Measurements from ENCODE around the gene CDH4. TPM values are rescaled to one million over a fixed set of nuclear protein-coding genes. Genes with fewer than 3 reads are reported as not detected.

The CDH4 gene
- total RNA-seq, 1 experiment from 2014 or later = 5.3 TPM

GRCh38 chr20:61562897-61563504 lies 310.9 kb downstream of the CDH4 start:
- no peaks in the 10 kb centered on the region for H3K9me3 Mint-ChIP-seq
- peaks cover 44% of the 10 kb centered on the region for H3K4me1 Mint-ChIP-seq
- POLR2A ChIA-PET = no interaction called here
- H3K27ac Mint-ChIP-seq = no peak overlapping the region
- no peak overlapping the region for H3K4me3 Mint-ChIP-seq
- no peak for TF ChIP-seq SOX15 (CRISPR knock-in tag; IDR thresholded peaks at IDR 0.05)
- TF ChIP-seq FOXK1 (CRISPR knock-in tag; IDR thresholded peaks at IDR 0.05) = no peak
- no peak for TF ChIP-seq E2F1 (CRISPR knock-in tag; IDR thresholded peaks at IDR 0.05)
- TF ChIP-seq PRDM15 (CRISPR knock-in tag; IDR thresholded peaks at IDR 0.05) = no peak
- TF ChIP-seq ATF1 (CRISPR knock-in tag; IDR thresholded peaks at IDR 0.05) = no peak
- TF ChIP-seq CTCF (IDR thresholded peaks at IDR 0.05) = no peak
- CTCF ChIA-PET = interaction anchor here (1.8 kb wide), 1 partner anchor 212 kb away, joined by 5 read pairs; no protein-coding TSS in a partner anchor
- no peaks in the 10 kb centered on the region for H3K36me3 Mint-ChIP-seq
- no peak for ATAC-seq
- peaks cover 19% of the 10 kb centered on the region for H3K27me3 Mint-ChIP-seq (ENCODE audit: low read depth)
- DNase-seq (ENCODE audit: low spot score) = no peak

GRCh38 chr20:61564628-61565027 lies 312.6 kb downstream of the CDH4 start:
- Mint-ChIP-seq H3K27ac (no peak overlapping the region), H3K4me1 (peaks cover 35% of the 10 kb centered on the region), H3K9me3 (no peaks in the 10 kb centered on the region), H3K4me3 (no peak overlapping the region), H3K36me3 (no peaks in the 10 kb centered on the region), H3K27me3 (ENCODE audit: low read depth) (peaks cover 28% of the 10 kb centered on the region)
- CTCF ChIA-PET = no interaction called here
- no peak for TF ChIP-seq ERG (CRISPR knock-in tag; IDR thresholded peaks at IDR 0.05)
- TF ChIP-seq MXD4 (CRISPR knock-in tag; IDR thresholded peaks at IDR 0.05; ENCODE audit: borderline replicate concordance) = no peak
- no peak for TF ChIP-seq USF1 (CRISPR knock-in tag; IDR thresholded peaks at IDR 0.05)
- ATAC-seq (no peak), DNase-seq (ENCODE audit: low spot score) (no peak)
- POLR2A ChIA-PET = interaction anchor here (0.5 kb wide), 1 partner anchor 90 kb away, joined by 3 read pairs; no protein-coding TSS in a partner anchor

GRCh38 chr20:61565791-61566190 lies 313.7 kb downstream of the CDH4 start:
- H3K9me3 Mint-ChIP-seq = no peaks in the 10 kb centered on the region
- DNase-seq (ENCODE audit: low spot score) (no peak), ATAC-seq (no peak)
- no peak overlapping the region for H3K27ac Mint-ChIP-seq
- peaks cover 31% of the 10 kb centered on the region for H3K4me1 Mint-ChIP-seq
- CTCF ChIA-PET = no interaction called here
- no peak overlapping the region for H3K4me3 Mint-ChIP-seq
- POLR2A ChIA-PET = no interaction called here
- H3K36me3 Mint-ChIP-seq = no peaks in the 10 kb centered on the region
- H3K27me3 Mint-ChIP-seq (ENCODE audit: low read depth) = peaks cover 32% of the 10 kb centered on the region
- TF ChIP-seq E2F4 (CRISPR knock-in tag; IDR thresholded peaks at IDR 0.05; ENCODE audit: borderline replicate concordance, low read depth) = no peak
- no peak for TF ChIP-seq USF1 (CRISPR knock-in tag; IDR thresholded peaks at IDR 0.05)
- TF ChIP-seq JAZF1 (CRISPR knock-in tag; IDR thresholded peaks at IDR 0.05) = no peak
- no peak for TF ChIP-seq NFATC4 (CRISPR knock-in tag; IDR thresholded peaks at IDR 0.05)
- TF ChIP-seq TP53 (CRISPR knock-in tag; IDR thresholded peaks at IDR 0.05) = no peak
